Erythroblast (primary cell): ENCODE measurements around the gene CLBA1.

Experiments
- GATA1 ChIP-seq: IDR thresholded peaks from 2 replicates; pipeline ENCODE4 v1.6.1; 2011; ENCODE audit warnings: low read depth, mild to moderate bottlenecking, control low read depth, low read length, moderate library complexity
- POLR2A ChIP-seq: IDR thresholded peaks from 2 replicates; pipeline ENCODE4 v1.6.1; 2011; ENCODE audit warnings: mild to moderate bottlenecking, low read length

GRCh38 chr14:105007593-105008264 is 22.1 kb downstream of the CLBA1 start:
- TF ChIP-seq POLR2A (no peak), GATA1 (no peak)
